GM12878 (cell line): ENCODE measurements around the gene CLIP1. TPM values are rescaled to one million over a fixed set of nuclear protein-coding genes. Genes with fewer than 3 reads are reported as not detected.
"Not testable (repeated sequence)": the region's sequence is repeated elsewhere in the genome, so short reads cannot be mapped to it uniquely, and the experiment has no call there.

Experiments used
- ATAC-seq: fragments of 200-7000 bp; cut with Tn5 transposase; 3 replicates; pipeline ENCODE4 v1.9.1; 2020; ENCODE audit warnings: mild to moderate bottlenecking, moderate library complexity
- BruUV-seq: library from RNA; stranded (reverse); fragments of 400-500 nt; replicated peaks from 2 replicates; lab custom pipeline; 2021; lab: Mats Ljungman, UMichigan
- CTCF ChIA-PET: fragments of 300-600 bp; sonication (Branson Sonifier 250); formaldehyde crosslinking; extraction: SDS; loops from one replicate; lab custom pipeline; 2021; ENCODE audit warnings: inconsistent platforms; lab: Yijun Ruan, JAX
- POLR2A ChIA-PET: fragments of 350-600 bp; formaldehyde crosslinking; extraction: SDS; loops from one replicate; lab custom pipeline; 2021; ENCODE audit warnings: inconsistent platforms; lab: Charles Lee
- RAD21 ChIA-PET: fragments of 300-600 bp; sonication (Branson Sonifier 250); formaldehyde crosslinking; loops from one replicate; lab custom pipeline; 2023; ENCODE audit warnings: antibody characterized with exemption; ENCODE audit not compliant: unreplicated experiment; lab: Charles Lee
- SMC1A ChIA-PET: fragments of 300-600 bp; sonication (Branson Sonifier 250); formaldehyde crosslinking; loops from one replicate; lab custom pipeline; 2023; ENCODE audit not compliant: unreplicated experiment, uncharacterized antibody; lab: Charles Lee
- DNase-seq: peaks from one replicate; pipeline ENCODE4 v3.0.0-alpha.2; 2011; ENCODE audit warnings: low read depth, low spot score
- FAIRE-seq: peaks from 3 replicates; lab custom pipeline; 2011; peaks lifted over from hg19 to GRCh38; lab: Jason Lieb, UNC
- H2AFZ ChIP-seq: 2 replicates; pipeline ENCODE4 v1.6.0; 2011; ENCODE audit warnings: low read depth, low read length, control low read depth; ENCODE audit not compliant: control insufficient read depth
- H3K27ac ChIP-seq: 2 replicates; pipeline ENCODE4 v1.5.1; 2011; ENCODE audit warnings: control low read depth; ENCODE audit not compliant: control insufficient read depth, insufficient read depth
- H3K27me3 ChIP-seq, 2 experiments: replicated peaks in 1 of 2; 2 replicates each; pipeline versions ENCODE4 v1.6.0 to v1.6.1; 2011; ENCODE audit warnings: low read length in 1 of 2; ENCODE audit not compliant: control insufficient read depth in 2 of 2, insufficient read depth in 2 of 2
- H3K36me3 ChIP-seq, 2 experiments: 2 replicates each; pipeline ENCODE4 v1.5.1; 2011; ENCODE audit warnings: low read length in 1 of 2; ENCODE audit not compliant: control insufficient read depth in 2 of 2, insufficient read depth in 2 of 2
- H3K4me1 ChIP-seq: 2 replicates; pipeline ENCODE4 v1.6.1; 2011; ENCODE audit warnings: mild to moderate bottlenecking, low read length, moderate library complexity, mixed read lengths; ENCODE audit not compliant: control insufficient read depth, insufficient read depth
- H3K4me2 ChIP-seq: 2 replicates; pipeline ENCODE4 v1.6.0; 2011; ENCODE audit warnings: control low read depth; ENCODE audit not compliant: control insufficient read depth, insufficient read depth
- H3K4me3 ChIP-seq: fragments of 200-600 bp; sonication (generic); 2 replicates; pipeline ENCODE4 v1.5.1; 2016
- H3K79me2 ChIP-seq: 2 replicates; pipeline ENCODE4 v1.6.0; 2011; ENCODE audit warnings: low read length; ENCODE audit not compliant: control insufficient read depth, insufficient read depth
- H3K9ac ChIP-seq: 2 replicates; pipeline ENCODE4 v1.8.0; 2011; ENCODE audit warnings: low read length, control low read depth, mixed read lengths; ENCODE audit not compliant: control insufficient read depth, insufficient read depth
- H3K9me3 ChIP-seq: replicated peaks from 3 replicates; pipeline ENCODE4 v1.5.1; 2011; ENCODE audit warnings: mild to moderate bottlenecking, low read length; ENCODE audit not compliant: control insufficient read depth, insufficient read depth
- H4K20me1 ChIP-seq: 2 replicates; pipeline ENCODE4 v1.6.0; 2011; ENCODE audit not compliant: control insufficient read depth, insufficient read depth
- ZBTB40 ChIP-seq: fragments of 450-650 bp; IDR thresholded peaks from 2 replicates; pipeline ENCODE4 v1.6.1; 2016; ENCODE audit warnings: mild to moderate bottlenecking, moderate library complexity, borderline replicate concordance
- WGBS: methylation state at CpG from one replicate; pipeline ENCODE4 v1.1.6; 2016; ENCODE audit warnings: low lambda C conversion rate; ENCODE audit not compliant: insufficient replicate concordance, insufficient coverage; ENCODE audit errors: missing lambda C conversion rate; 5-methylcytosine and 5-hydroxymethylcytosine counted together
- in situ Hi-C: fragments of 300-500 bp; cut with MboI; formaldehyde crosslinking; loops from 9 replicates; pipeline ENCODE4 v1.14.3; 2018; ENCODE audit warnings: mixed read lengths
- intact Hi-C: fragments of 100-400 bp; cut with micrococcal nuclease; formaldehyde crosslinking; loops from one replicate; pipeline ENCODE4 v1.14.2; 2022; ENCODE audit not compliant: unreplicated experiment
- polyA plus RNA-seq, 11 experiments: library from polyadenylated mRNA; depleted of rRNA in 4 of 11; unstranded in 6 of 11; stranded (reverse) in 5 of 11; fragments of >200 nt; fragmentation: Nextera tagmentation in 4 of 11; fragmentation: Illumina TruSeq in 1 of 11; extraction: Ambion mirVana in 4 of 11; extraction: Trizol in 1 of 11; gene quantifications; 1 replicate in 1 of 11; 2 replicates in 10 of 11; pipeline versions ENCODE4 v1.2.1 to v1.2.3, GENCODE V29; 2011 to 2016; ENCODE audit warnings: inconsistent platforms in 2 of 11, missing spikeins in 2 of 11, low read depth in 1 of 11
- total RNA-seq, 4 experiments: library from RNA; depleted of rRNA in 3 of 4; stranded (reverse); fragments of >200 nt in 3 of 4; fragmentation: Illumina TruSeq in 1 of 4; extraction: Trizol in 1 of 4; gene quantifications; 2 replicates each; pipeline versions ENCODE4 v1.2.1 to v1.2.3, GENCODE V29; 2013 to 2021

The CLIP1 gene
- total and polyA plus RNA-seq, 10 of the 15 experiments (the other 5 are each of a cell fraction or from before 2014, with no cell fraction given): 6.0 to 45.4 (median 25.2) TPM

GRCh38 chr12:122415665-122416064, 6.8 kb downstream of the CLIP1 start:
- WGBS: 76% methylated on average over 7 of the region's 7 CpGs
- peak overlapping the region; percentile 2; the same call in 1 of the 2 replicates for H3K4me3 ChIP-seq
- H2AFZ ChIP-seq, in situ Hi-C loops, ATAC-seq, H4K20me1 ChIP-seq, BruUV-seq, H3K9ac ChIP-seq, intact Hi-C loops, FAIRE-seq, H3K9me3 ChIP-seq, DNase-seq, H3K36me3 ChIP-seq, H3K27me3 ChIP-seq: not testable (repeated sequence)
- RAD21 ChIA-PET: interaction anchor here (0.9 to 5.4 kb wide), 5 partner anchors 9 to 264 kb away, joined by 3 to 20 read pairs (median 8); no protein-coding TSS in a partner anchor
- CTCF ChIA-PET: interaction anchor here (0.8 to 8.3 kb wide), 4 partner anchors 9 to 56 kb away, joined by 3 to 100 read pairs (median 6); no protein-coding TSS in a partner anchor
- TF ChIP-seq ZBTB40: peak; percentile 52; the same call in 1 of the 2 replicates
- POLR2A ChIA-PET: interaction anchor here (0.6 to 1.7 kb wide), 2 partner anchors 9 to 34 kb away, joined by 4 to 5 read pairs; no protein-coding TSS in a partner anchor
- H3K79me2 ChIP-seq: peaks cover 67% of the 10 kb centered on the region
- SMC1A ChIA-PET: interaction anchor here (1.3 to 7.9 kb wide), 2 partner anchors 15 to 56 kb away, joined by 5 to 86 read pairs; no protein-coding TSS in a partner anchor
- peaks cover 43% of the 10 kb centered on the region for H3K4me1 ChIP-seq
- peak overlapping the region; percentile 67 for H3K27ac ChIP-seq
- peak overlapping the region; percentile 70; the same call in 1 of the 2 replicates for H3K4me2 ChIP-seq
